ENCODE measurements around the gene SLC25A30.

DNA sequence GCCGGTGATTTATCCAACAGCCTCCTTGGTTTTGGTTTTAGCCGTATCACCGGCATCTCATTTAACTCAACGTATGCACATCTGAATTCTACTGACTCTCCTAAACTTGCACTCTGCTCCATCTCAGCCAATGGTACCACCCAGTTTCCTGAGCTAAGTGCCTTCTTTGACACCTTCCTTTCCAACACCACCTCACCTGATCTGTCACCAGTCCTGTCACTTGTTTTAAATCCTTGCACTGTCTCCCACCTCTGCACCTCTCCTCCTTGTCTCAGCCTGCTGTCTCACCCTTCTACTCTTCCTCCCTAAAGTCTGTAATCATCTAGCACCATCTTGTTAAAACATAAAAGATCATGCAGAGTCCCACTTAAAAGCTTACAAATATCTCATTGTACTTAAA lies 49.1 kb downstream of the SLC25A30 start:
- TF ChIP-seq, protein P1, sequence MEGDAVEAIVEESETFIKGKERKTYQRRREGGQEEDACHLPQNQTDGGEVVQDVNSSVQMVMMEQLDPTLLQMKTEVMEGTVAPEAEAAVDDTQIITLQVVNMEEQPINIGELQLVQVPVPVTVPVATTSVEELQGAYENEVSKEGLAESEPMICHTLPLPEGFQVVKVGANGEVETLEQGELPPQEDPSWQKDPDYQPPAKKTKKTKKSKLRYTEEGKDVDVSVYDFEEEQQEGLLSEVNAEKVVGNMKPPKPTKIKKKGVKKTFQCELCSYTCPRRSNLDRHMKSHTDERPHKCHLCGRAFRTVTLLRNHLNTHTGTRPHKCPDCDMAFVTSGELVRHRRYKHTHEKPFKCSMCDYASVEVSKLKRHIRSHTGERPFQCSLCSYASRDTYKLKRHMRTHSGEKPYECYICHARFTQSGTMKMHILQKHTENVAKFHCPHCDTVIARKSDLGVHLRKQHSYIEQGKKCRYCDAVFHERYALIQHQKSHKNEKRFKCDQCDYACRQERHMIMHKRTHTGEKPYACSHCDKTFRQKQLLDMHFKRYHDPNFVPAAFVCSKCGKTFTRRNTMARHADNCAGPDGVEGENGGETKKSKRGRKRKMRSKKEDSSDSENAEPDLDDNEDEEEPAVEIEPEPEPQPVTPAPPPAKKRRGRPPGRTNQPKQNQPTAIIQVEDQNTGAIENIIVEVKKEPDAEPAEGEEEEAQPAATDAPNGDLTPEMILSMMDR (IDR thresholded peaks at IDR 0.05): no peak
- TF ChIP-seq POLR2A (IDR thresholded peaks at IDR 0.05) (no peak), POLR2AphosphoS5 (IDR thresholded peaks at IDR 0.05) (no peak)
